HG03175 (cell line): ENCODE data around the gene FGF12.
"Not testable (repeated sequence)": the region's sequence is repeated elsewhere in the genome, so short reads cannot be mapped to it uniquely, and the experiment has no call there.

Source experiments
- ATAC-seq: cut with Tn5 transposase; IDR thresholded peaks from one replicate; pipeline ENCODE4 v1.9.1; 2021; ENCODE audit warnings: mild to moderate bottlenecking, moderate library complexity; ENCODE audit not compliant: unreplicated experiment

FGF12 gene

DNA sequence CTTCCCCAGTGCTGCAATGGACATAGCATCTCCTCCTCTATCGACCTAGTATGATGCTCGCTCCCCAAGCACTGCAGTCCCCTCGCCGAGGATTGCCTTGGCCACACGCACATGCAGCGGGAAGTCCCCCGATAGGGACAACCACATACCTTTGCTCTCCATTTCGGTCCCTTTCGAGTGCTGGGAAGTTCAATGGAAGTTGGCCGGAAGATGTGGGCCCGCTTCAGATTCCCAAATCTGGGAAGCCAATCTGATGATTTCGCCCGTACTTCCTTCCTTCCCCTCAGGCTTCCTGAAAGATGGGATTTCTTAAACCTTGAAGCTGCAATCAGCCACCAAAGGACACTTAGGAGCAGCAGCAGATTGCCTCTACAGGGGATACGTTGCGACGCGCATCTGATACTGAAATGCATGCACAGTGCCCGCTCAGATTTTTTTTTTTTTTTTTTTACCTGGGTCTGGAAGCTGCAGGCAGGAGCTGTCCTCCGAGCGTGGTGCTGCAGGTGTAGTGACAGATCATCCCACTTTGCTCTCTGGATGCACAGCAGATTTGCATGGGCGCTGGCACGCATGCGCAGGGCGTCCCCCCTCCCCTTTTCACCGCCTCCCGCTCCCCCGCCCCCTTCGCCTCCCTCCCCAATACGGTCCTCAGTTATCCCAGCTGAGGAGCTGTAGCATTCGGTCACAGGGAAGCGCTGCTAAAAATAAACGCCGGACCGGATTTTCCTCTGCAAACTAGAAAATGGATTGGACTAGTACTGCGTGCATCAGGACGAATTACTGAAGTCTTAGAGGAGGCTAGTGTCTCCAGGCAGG, at the start of gene FGF12:
TSS of gene FGF12 (minus strand) at position 510 of the 816 bp plus-strand sequence.
- no peak for ATAC-seq

DNA sequence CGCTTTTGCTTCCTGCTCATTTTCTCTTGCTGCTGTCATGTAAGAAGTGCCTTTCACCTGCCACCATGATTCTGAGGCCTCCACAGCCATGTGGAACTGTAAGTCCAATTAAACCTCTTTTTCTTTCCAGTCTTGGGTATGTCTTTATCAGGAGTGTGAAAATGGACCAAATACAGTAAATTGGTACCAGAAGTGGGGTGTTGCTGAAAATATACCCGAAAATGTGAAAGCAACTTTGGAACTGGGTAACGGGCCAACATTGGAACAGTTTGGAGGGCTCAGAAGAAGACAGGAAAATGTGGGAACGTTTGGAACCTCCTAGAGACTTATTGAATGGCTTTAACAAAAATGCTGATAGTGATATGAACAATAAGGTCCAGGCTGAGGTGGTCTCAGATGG, 47.0 kb upstream of the FGF12 start:
- not testable (repeated sequence) for ATAC-seq

DNA sequence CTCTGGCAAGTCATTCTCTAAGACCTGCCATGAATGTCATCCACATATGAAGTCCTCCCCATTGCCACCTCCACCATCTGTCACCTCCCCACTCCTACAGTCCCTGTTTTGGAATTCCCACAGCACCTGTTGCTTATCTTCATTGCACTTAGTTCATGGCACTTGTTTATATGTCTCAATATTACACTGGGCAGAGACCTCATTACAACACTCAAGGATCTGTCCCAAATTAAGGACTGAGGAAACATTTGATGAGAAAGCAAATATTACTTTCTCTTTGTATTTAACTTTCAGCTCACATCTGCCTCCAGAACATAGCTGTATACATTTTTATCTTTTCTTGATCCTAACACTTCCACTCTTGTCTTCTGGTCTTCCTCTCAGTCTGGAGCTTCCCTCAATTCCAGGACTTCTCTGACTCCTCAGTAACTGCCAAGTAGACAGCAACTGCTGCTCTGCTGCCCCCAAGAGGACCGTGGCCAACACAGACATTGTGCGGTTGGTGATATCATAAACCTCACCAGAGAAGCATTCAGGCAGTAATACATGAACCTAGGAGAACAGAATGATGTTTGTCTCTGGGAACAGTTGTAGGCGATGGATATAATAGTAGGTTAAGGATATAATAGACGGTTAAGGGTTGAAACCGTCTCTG, 45.0 kb upstream of the FGF12 start:
- no peak for ATAC-seq

DNA sequence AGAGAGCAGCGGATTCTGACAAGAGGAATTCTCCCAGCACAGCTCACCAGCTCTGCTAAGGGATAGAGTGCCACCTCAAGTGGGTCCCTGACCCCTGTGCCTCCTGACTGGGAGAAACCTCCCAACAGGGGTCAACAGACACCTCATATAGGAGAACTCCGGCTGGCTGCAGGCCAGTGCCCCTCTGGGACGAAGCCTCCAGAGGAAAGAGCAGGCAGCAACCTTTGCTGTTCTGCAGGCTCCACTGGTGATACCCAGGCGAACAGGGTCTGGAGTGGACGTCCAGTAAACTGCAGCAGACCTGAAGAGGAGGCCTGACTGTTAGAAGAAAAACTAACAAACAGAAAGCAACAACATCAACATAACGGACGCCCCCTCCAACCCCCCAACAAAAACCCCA, 31.3 kb upstream of the FGF12 start:
- ATAC-seq, result no peak

DNA sequence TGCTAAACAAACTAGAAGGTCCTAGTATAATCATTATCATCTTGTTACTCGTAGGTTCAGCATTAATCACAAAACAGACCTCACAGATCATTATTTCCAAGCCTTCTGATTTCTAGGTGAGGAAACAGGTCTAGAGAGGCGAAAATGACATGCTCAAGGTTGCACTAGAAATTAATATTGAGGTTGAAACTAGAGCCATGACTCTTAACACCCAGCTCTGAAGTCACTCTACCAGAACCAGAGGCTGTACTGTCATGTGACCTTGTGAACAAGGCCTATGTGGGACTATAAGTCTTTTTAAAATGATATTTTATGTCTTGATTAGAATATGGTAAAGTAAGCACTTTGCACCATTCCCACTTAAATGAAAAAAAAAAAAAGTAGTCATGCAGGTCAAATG, 23.8 kb upstream of the FGF12 start:
- no peak for ATAC-seq

DNA sequence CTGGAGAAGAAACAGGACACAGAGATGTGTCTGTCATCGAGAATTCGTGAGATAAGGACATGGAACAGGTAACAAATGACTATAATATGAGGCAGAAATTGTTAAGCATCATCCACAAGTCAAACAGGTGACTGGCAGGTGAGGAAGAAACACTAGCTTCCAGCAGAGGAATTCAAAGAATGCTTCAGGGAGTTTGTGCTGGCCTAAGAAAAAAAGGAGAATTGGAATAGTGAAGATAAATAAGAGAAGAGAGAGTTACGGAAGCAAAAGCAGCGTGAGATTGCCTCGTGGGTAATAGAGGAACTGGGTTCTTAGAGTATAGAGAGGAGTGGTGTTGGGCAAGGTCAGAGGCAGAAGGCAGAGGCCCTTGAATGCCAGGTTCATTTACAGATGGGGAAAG, 22.9 kb upstream of the FGF12 start:
- ATAC-seq, result no peak

DNA sequence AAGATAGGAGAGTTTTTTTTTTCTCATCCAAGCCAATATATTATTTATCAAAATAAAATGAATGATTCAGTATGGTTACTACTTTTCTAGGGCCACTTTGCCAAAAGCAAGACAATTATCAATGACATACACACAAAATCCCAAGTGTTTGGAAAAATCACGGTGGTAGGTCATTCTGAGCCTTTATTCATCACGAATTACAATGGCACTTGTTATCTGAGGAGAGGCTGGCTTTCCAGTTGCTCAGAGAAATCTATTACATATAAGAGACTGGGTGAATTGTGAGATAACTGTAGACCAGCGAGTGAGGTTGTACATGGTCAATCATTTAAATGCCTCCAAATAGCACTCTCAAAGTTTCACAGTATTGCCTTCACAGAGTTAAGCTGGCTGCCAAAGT, 20.4 kb upstream of the FGF12 start:
- no peak for ATAC-seq

DNA sequence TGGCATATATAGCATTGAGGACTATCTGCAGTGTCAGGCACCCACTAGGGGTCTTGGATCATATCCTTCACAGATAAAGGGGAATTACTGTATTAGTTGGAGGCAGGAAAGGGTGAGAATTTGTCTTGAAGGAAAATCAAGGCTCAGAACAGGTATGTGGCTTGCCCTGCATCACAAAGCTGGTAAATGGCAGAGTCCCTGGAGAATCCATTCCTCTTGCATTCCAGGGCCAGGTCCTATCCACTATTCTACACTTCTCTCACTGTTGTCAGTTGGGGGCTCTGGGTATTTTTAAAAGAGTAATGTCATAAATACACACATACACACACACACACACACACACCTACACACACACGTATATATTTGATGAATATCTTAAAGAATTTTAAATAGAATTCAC, 19.8 kb upstream of the FGF12 start:
- no peak for ATAC-seq

DNA sequence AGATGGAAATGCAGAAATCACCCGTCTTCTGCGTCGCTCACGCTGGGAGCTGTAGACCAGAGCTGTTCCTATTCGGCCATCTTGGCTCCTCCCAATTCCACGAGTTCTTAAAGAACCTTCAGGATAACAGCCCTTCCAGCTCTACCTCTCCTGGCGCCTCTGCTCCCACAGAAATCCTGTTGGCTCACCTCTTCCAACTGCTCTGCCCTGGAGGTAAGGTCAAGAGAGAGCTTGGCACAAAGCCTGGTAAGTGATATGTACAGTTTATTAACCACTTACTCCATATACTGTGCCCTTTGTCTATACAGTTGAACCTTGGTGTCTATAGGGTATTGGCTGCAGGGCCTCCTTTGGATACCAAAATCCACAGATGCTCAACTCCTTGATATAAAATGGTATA, 17.8 kb upstream of the FGF12 start:
- no peak for ATAC-seq

DNA sequence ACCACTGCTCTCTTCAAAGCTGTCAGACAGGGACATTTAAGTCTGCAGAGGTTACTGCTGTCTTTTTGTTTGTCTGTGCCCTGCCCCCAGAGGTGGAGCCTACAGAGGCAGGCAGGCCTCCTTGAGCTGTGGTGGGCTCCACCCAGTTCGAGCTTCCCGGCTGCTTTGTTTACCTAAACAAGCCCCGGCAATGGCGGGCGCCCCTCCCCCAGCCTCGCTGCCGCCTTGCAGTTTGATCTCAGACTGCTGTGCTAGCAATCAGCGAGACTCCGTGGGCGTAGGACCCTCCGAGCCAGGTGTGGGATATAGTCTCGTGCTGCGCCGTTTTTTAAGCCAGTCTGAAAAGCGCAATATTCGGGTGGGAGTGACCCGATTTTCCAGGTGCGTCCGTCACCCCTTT, 17.3 kb upstream of the FGF12 start:
- not testable (repeated sequence) for ATAC-seq

DNA sequence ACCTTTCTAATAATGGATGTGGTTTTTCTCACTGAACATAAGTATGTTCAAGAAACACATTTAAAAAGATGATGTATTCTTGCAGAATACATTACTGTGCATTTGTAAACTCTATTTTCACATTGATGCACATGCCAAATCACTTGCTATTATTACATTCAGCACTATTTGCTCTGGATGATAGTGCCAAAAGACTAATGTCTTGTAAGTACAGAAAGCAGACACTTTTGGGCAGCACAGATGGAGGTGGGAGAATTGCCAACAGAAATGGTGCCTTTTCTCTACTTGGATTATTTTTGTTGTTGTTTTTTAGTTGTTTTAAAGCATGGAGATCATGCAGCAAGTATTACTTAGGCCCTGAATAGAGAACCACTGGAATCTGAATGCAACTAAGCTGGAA, 10.2 kb upstream of the FGF12 start:
- no peak for ATAC-seq

DNA sequence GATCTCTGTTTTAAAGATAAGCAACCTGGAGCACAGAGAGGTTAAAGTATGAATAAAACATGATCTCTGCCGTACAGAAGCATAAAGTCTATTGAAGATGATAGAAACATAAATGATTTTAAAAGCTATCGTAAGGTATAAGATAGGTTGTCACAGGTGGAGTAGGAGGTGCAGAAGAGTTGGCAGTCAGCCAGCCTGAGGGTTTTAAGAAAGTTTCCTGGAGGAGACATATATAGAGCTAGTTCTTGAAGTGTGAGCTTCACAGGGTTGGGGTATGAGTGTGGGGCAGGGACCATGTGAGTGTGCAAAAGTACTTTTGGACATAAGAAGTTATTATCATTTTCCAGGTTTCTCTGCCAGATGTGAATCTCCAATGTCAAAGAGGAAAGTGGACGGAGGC, 3.9 kb upstream of the FGF12 start:
- ATAC-seq, result no peak

DNA sequence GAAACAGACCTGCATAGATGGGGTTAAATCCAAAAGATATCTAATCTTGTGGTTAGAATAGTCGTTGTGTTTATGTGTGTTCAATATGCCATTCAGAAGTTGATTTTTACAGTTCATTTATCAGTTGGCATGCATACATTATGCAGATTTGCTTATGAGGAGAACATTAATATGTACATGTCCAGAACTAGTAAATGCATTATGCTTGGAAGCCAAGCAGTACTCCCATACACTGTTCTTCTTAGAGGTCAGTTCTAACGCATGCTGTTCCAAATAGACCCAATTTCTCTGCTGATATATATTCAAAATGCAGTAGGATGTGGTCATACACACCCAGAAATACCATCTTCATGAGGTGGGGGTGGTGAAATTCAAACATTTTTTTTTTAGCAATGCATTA, 956 bp downstream of the FGF12 start:
- no peak for ATAC-seq

DNA sequence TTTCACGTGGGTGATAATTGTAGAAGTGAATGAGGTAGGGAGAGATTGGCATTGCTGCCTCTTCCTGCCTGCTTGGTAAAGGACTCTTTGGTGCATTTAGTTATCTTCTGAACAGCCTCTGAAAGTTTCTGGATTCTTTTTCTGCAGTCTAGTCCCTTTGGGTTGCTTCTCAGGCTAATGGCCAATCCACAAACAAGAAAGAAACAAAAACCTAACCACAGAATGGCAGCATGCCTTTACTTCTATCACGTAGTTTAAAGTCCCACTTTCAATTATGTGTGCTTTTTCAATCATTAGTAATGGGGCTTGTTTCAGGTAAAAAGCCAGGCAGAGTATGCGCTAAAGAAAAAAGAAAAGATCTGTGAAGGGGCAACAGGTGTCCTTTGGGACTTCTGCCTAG, 7.4 kb downstream of the FGF12 start:
- no peak for ATAC-seq

DNA sequence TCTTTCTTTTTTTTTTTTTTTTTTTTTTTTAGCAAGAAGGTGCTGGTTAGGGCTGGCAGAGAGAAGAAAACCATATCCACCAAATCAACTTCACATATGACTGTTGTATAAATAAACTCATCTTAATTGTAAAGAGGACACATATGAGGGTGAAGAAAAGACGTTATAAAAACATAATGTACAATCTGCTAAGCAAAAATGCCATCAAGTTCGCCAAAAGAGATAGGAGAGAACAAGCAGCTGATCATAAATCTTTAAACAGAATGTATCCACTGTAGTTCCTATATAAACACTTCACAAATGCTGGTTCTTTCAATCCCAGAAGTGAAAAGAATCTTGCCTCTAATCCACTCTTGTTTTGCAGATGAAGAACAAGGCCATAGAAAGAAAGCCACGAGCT, 9.2 kb downstream of the FGF12 start:
- ATAC-seq, result no peak

DNA sequence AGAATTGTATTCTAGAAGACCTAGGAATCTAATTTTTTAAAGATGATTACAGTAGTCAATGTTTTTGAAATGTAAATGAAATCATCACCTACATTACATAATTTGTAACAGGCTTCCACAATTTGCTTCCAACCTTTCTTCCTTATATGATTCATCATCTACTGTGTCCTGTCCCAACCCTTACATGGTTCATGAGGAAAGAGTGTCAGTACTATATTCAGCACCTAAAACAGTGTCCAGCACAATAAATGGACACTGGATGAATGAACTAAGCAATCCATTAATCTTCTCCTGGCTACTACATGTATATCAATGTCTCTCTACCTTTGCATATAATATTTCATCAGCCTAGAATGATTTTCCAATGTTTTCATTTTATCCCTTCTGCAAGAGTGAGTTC, 12.2 kb downstream of the FGF12 start:
- ATAC-seq, result no peak

DNA sequence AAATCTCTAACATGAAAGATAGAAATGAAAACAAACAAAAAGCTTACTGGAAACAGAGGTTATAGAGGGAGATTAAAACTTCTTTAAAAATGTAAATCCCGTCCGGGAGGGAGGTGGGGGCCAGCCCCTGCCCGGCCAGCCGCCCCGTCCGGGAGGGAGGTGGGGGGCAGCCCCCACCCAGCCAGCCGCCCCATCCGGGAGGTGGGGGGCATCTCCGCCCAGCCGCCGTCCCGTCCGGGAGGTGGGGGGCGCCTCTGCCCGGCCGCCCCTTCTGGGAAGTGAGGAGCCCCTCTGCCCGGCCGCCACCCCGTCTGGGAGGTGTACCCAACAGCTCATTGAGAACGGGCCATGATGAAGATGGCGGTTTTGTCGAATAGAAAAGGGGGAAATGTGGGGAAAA, 16.2 kb downstream of the FGF12 start:
- not testable (repeated sequence) for ATAC-seq

DNA sequence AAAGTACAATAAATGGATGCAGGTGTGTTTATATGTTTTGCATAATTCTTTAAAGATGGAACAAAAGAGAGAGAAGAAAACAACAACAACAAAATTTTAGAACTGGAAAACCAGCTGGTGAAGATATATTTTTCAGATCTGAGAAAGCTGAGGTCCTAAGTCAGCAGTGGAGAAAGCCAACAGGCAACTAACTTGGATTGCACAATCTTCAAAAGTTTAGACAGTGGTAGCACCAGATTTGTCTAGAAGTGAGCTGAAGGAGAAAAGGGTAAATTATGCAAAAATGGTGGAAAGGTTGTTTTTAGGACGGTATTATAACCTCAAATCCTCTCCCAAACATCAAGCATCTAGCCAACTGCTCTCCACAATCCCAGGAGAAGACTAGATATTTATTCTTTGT, 17.0 kb downstream of the FGF12 start:
- ATAC-seq, result no peak

DNA sequence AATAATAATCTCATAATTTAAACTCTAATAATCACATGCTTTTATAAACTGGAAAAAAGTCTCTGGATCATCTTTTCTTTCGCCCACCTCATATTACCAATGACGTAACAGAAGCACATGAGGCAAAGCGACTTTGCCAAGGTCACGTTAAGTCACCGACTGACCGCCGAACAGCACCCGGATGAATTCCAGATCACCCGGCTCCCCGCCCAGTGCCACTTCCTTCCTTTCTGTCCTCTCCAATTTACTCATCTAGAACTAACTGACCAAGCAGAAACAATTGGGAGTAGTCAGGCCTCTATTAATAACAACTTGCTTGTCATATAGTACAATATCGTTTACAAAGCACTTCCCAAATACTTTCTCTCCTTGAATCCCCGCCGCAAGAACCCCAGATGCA, 21.1 kb downstream of the FGF12 start:
- no peak for ATAC-seq

DNA sequence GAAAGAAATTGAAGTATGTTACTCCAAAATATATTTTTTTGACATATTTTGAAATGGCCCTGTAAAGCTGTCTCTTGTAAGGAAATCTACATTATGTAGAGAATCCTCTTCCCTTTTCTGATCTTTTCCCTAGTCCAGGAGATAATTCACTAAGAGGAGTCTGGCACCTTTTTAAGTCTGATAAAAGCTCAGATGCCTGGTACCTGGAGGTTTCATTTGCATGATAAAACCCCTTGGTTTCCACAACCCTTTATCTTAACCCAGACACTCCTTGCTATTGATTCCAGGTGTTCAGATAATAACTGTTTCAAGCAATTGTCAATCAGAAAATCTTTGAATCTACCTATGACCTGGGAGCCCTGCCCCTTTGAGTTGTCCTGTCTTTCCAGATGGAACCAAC, 26.5 kb downstream of the FGF12 start:
- ATAC-seq, result no peak

DNA sequence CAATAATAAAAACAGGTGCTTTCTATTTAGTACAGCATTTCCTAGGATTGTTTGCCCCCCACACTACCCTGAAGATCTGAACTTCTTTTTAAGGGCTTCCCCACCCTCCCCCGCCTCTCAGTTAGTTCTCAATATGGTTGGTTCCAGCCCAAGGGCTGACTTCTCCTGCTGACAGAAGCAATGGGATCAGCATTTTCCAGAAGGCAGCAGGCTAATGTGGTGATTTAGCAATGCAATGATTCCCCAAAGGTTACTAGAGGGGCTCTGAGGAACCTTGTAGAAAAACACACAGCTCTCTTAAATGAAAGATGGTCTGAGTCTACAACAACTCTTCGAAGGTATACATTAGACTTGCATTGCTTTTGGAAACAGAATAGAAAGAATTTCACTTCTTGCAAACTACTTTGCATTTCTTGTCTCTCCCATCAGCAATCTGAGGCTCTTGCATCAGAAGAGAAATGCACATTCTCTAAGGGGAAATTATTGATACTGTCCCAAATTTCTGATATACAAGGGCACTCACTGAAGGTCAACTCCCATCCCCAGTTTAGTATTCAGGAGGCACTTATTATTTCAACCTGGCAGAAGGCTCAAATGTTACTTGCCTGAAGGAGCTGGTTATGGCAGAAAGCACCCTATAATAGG, 30.3 kb downstream of the FGF12 start:
- no peak for ATAC-seq

DNA sequence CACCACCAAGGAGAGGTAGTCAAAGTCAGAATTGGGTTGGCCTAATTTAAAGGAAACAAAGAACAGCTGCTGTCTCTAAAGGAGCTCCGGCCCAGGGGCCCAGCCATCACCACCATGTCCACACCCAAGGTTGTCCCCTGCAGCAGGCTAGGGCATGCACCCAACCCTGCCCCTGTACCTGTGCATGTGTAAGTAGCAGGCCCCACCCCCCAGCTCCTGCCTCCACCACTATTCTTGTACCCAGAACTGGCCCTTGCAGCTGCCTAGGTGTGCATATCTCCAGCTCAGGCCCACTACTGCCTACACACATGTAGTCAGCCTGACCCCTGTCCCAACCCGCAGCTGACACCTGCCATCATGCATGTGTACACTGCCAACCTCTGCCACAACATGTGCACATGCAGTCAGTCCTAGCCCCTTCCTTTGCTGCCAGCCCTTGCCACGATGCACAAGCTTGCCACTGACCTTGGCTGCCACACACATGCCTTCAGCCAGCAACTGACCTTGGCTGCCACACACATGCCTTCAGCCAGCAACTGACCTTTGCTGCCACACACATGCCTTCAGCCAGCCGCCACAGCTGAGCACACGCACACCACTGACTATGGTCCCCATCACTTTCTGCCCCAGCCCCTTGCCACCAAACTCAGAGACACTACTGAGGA, 39.7 kb downstream of the FGF12 start:
- ATAC-seq, result no peak
